Hematopoietic multipotent progenitor cell treated with erythropoietin and hydrocortisone succinate and interleukin-3 and kit ligand, for 8 days (in vitro differentiated cells): Measurements from ENCODE around the gene CWH43.
A peak's percentile ranks its signal among the peaks of the same experiment; 100 is the strongest.
"Not testable (repeated sequence)": the region's sequence is repeated elsewhere in the genome, so short reads cannot be mapped to it uniquely, and the experiment has no call there.

ENCODE experiments used
- DNase-seq: peaks from one replicate; pipeline ENCODE4 v3.0.0-alpha.2; 2015

The CWH43 gene

GRCh38 chr4:48979914-48980579, 6.0 kb upstream of the CWH43 start:
- DNase-seq = no peak

DNA sequence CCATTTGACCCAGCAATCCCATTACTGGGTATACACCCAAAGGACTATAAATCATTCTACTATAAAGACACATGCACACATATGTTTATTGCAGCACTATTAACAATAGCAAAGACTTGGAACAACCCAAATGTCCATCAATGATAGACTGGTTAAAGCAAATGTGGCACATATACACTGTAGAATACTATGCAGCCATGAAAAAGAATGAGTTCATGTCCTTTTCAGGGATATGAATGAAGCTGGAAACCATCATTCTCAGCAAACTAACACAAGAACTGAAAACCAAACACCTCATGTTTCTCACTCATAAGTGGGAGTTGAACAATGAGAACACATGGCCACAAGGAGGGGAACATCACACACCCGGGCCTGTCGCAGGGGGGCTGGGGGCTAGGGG, 2.1 kb upstream of the CWH43 start:
- DNase-seq = not testable (repeated sequence)

- no peak for DNase-seq
Measured at GRCh38 chr4:48985602-48985975, 486 bp upstream of the CWH43 start.

GRCh38 chr4:48986654-48987164, 634 bp downstream of the CWH43 start:
- DNase-seq = no peak

GRCh38 chr4:48989461-48990203, 3.6 kb downstream of the CWH43 start:
- no peak for DNase-seq

DNA sequence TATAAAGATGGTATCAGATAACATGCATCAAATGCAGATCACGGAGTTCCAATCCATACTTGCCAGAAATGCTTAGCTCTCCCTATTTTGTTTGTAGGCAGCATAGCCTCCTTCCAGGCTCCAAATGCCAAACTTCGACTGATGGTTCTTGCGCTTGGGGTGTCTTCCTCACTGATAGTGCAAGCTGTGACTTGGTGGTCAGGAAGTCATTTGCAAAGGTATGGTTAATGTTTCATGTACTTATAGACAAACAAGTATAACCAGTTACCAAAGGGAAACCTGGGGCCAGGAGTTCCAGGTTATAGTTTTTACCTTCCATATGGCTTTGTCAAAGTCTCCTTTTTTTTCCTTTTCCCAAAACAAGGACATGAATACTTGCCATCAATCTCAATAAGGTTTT, 5.3 kb downstream of the CWH43 start:
- DNase-seq = no peak

GRCh38 chr4:48997962-48998361, 11.9 kb downstream of the CWH43 start:
- no peak for DNase-seq

GRCh38 chr4:48998440-48998839, 12.4 kb downstream of the CWH43 start:
- DNase-seq = no peak

GRCh38 chr4:49000806-49001205, 14.7 kb downstream of the CWH43 start:
- DNase-seq = no peak

DNA sequence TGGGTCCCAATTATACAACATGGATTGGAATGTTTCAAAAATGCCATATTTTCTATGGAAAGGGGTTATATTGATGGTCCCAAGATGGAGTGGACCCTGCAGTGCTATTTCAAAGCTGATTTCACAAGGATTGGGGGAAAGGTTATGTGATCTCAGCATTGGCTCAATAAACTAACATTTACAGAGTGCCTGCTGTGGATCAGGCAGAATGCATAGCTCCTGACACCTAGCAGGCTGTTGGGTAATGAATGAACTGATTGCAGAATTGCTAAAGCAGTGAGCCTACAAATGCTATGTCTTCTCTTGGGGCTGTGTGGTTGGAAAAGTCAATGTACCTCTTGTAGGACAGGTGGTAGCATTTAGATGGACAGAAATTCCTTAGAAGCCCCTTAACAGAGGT, 16.9 kb downstream of the CWH43 start:
- no peak for DNase-seq

GRCh38 chr4:49018718-49019295, 32.7 kb downstream of the CWH43 start:
- DNase-seq = no peak

- peak; percentile 20 for DNase-seq
Measured at GRCh38 chr4:49032440-49033161, 46.5 kb downstream of the CWH43 start.

DNA sequence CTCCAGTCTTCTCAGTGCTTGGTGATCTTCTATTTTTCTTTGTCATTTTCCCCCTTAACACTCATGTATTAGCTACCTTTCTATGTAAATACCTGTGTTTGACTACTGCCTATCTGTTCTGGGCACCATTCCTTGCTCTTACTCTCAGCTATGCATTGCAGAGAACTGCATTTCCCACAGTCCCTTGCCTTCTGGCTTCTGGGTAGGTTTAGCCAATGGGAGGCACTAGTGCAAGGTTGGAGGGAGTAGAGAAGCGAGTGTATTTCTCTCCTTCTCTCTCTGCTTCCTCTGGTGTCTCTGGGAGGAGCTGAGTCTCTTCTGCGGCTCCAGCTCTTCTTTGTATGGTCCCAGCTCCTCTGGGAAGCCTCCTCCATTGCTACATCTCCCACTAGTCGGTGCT, 50.5 kb downstream of the CWH43 start:
- DNase-seq = no peak

DNA sequence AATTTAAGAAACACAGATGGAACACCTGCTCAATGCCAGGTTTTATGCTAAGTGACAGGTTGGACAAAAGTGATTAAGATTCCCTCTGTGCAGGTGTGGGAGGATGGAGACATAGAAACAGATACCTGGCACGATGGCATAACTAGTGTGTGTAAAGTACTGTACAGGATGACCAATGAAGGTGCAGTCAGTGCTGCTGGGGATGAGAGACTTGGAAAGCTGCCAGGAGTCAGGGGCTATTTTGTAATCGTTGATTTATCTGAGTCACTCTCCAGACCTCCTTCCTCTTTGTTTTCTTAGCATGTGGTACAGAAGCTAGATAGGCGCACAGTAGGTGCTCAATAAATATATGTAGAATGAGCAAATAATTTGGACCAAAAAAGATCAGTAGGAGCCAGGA, 58.2 kb downstream of the CWH43 start:
- DNase-seq = no peak

DNA sequence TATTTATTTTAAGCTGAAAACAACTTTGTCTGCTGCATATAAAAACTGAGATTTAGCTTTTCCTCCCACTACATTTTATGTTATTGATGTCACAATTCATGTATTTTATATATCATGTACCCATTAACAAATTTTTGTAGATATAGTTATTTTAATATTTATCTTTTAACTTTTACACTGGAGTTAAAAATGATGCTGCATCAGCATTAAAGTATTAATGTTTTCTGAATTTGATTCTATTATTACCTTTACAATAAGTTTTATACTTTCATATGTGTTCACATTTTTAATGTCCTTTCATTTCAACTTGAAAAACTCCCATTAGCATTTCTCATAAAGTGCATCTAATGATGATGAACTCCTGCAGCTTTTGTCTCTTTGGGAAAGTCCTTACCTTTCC, 72.2 kb downstream of the CWH43 start:
- DNase-seq = no peak

- DNase-seq = no peak
Measured at GRCh38 chr4:49063670-49064069, 77.6 kb downstream of the CWH43 start.

DNA sequence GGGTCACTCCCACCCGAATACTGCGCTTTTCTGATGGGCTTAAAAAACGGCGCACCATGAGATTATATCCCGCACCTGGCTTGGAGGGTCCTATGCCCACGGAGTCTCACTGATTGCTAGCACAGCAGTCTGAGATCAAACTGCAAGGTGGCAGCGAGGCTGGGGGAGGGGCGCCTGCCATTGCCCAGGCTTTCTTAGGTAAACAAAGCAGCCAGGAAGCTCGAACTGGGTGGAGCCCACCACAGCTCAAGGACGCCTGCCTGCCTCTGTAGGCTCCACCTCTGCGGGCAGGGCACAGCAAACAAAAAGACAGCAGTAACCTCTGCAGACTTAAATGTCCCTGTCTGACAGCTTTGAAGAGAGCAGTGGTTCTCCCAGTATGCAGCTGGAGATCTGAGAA, 86.1 kb downstream of the CWH43 start:
- DNase-seq = not testable (repeated sequence)

DNA sequence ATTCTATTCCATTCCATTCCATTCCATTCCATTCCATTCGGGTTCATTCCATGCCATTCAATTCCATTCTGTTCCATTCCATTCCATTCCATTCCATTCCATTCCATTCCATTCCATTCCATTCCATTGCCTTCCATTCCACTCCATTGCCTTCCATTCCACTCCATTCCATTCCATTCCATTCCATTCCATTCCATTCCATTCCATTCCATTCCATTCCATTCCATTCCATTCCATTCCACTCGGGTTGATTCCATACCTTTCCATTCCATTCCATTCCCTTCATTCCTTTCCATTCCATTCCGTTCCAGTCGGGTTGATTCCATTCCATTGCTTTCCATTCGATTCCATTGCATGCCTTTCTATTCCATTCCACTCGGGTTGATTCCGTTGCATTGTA, 105.8 kb downstream of the CWH43 start:
- not testable (repeated sequence) for DNase-seq

DNA sequence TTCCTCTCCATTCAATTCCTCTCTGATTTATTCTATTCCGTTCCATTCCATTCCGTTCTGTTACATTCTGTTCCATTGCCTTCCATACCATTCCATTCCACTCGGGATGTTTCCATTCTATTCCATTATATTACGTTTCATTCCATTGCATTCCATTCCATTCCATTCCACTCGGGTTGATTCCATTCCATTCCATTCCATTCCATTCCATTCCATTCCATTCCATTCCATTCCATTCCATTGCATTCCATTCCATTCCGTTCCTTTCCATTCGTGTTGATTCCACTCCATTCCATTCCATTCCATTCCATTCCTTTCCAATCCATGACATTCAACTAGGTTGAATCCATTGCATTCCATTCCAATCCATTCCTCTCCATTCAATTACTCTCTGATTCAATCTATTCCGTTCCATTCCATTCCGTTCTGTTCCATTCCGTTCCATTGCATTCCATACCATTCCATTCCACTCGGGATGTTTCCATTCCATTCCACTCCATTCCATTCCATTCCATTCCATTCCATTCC, 106.6 kb downstream of the CWH43 start:
- DNase-seq = not testable (repeated sequence)

GRCh38 chr4:49096215-49096614, 110.1 kb downstream of the CWH43 start:
- not testable (repeated sequence) for DNase-seq

DNA sequence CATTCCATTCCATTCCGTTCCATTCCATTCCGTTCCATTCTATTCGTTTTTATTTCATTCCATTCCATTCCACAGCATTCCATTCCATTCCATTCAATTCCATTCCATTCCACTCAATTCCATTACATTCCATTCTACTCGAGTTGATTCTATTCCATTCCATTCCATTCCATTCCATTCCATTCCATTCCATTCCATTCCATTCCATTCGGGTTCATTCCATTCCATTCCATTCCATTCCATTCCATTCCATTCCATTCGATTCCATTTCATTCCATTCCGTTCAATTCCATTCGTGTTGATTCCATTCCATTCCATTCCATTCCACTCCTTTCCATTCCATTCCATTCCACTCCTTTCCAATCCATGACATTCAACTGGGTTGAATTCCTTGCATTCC, 110.6 kb downstream of the CWH43 start:
- not testable (repeated sequence) for DNase-seq

DNA sequence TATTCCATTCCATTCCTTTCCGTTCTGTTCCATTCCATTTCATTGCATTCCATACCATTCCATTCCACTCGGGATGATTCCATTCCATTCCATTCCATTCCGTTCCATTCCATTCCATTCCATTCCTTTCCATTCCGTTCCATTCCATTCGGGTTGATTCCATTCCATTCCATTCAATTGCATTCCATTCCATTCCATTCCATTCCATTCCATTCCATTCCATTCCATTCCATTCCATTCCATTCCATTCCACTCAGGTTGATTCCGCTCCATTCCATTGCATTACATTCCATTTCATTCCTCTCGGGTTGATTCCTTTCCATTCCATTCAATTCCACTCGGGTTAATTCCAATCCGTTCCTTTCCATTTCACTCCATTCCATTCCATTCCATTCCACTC, 111.0 kb downstream of the CWH43 start:
- not testable (repeated sequence) for DNase-seq

- DNase-seq = not testable (repeated sequence)
Measured at GRCh38 chr4:49097505-49097904, 111.4 kb downstream of the CWH43 start.
